HUES48 (cell line): ENCODE data around the gene CRACR2B.
A peak's percentile ranks its signal among the peaks of the same experiment; 100 is the strongest.

ENCODE experiments used
- H3K27ac ChIP-seq: one replicate; pipeline ENCODE4 v1.7.0; 2013; ENCODE audit warnings: low read depth, low read length, inconsistent platforms
- H3K27me3 ChIP-seq: 2 replicates; pipeline ENCODE4 v1.6.1; 2013; ENCODE audit warnings: mild to moderate bottlenecking, low read length; ENCODE audit not compliant: control insufficient read depth, insufficient read depth
- H3K36me3 ChIP-seq: 2 replicates; pipeline ENCODE4 v1.6.1; 2013; ENCODE audit warnings: low read length; ENCODE audit not compliant: control insufficient read depth, insufficient read depth
- H3K4me1 ChIP-seq: 2 replicates; pipeline ENCODE4 v1.6.1; 2013; ENCODE audit warnings: mild to moderate bottlenecking, low read length; ENCODE audit not compliant: control insufficient read depth, insufficient read depth
- H3K4me3 ChIP-seq: 2 replicates; pipeline ENCODE4 v1.5.1; 2013; ENCODE audit warnings: mild to moderate bottlenecking, low read depth, low read length
- H3K9ac ChIP-seq: 2 replicates; pipeline ENCODE4 v1.6.1; 2013; ENCODE audit warnings: mild to moderate bottlenecking, low read depth, low read length, moderate library complexity
- H3K9me3 ChIP-seq: 2 replicates; pipeline ENCODE4 v1.6.1; 2013; ENCODE audit warnings: low read length; ENCODE audit not compliant: control insufficient read depth, insufficient read depth

Gene CRACR2B

DNA sequence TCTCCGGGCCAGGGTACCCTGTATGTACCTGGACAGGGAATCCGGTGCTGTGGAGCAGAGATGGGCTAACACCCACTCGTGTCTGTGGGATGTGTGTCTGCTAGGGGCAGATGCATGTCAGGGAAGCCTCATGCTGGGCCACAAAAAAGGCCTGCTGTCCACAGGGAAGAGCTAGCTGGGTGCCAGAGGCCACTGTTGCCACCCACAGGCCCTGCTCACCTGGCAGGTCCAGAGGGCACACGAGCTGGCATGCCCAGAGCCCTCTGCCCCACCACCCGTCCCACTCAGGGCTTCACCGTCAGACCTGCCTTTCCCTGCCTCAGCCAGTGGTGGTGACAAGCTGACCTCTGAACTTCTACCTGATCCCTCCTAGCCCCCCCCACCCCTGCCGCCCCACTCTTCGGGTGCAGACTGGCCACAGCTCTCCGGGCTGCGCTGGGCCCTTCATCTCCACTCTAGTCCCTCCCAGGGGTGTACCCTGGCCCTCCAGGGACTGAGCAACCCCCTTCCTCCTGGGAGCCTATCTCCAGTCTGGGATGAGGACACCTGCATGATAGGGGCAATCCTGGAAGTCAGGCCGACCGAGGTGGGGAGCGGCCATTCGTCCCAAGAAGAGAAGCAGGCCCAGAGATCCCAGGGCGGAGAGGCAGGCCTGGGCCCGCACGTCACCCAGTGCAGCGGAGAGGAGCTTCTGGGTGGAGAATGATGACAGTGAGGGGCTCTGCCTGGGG lies 31.0 kb upstream of the CRACR2B start:
- Histone ChIP-seq H3K9ac (no peak overlapping the region), H3K27ac (peak overlapping the region; percentile 89), H3K27me3 (no peaks in the 10 kb centered on the region), H3K4me3 (peak overlapping the region; percentile 87), H3K36me3 (peaks cover 54% of the 10 kb centered on the region), H3K9me3 (no peaks in the 10 kb centered on the region), H3K4me1 (peaks cover 13% of the 10 kb centered on the region)

GRCh38 chr11:797296-798092 lies 30.2 kb upstream of the CRACR2B start:
- Histone ChIP-seq H3K9ac (peak overlapping the region; percentile 77), H3K4me1 (peaks cover 13% of the 10 kb centered on the region), H3K4me3 (peak overlapping the region; percentile 87), H3K36me3 (peaks cover 54% of the 10 kb centered on the region), H3K27me3 (no peaks in the 10 kb centered on the region), H3K27ac (peak overlapping the region; percentile 89), H3K9me3 (no peaks in the 10 kb centered on the region)

- Histone ChIP-seq H3K9ac (peak within 1 kb of the TSS; percentile 77), H3K36me3 (peaks cover 55% of the 10 kb centered on the region)
These were observed 29.5 kb upstream of the CRACR2B start, which contains the start of gene SLC25A22 for GRCh38 chr11:798093-798713. Gene SLC25A22, minus strand, starts transcription at chr11:798281. Its CDS starts 3,275 bp downstream, at chr11:795006.

GRCh38 chr11:799641-800316 lies 27.9 kb upstream of the CRACR2B start:
- Histone ChIP-seq H3K4me1 (peaks cover 17% of the 10 kb centered on the region), H3K36me3 (peaks cover 40% of the 10 kb centered on the region), H3K4me3 (no peak overlapping the region), H3K27ac (no peak overlapping the region), H3K27me3 (no peaks in the 10 kb centered on the region), H3K9me3 (no peaks in the 10 kb centered on the region), H3K9ac (no peak overlapping the region)

More at GRCh38 chr11:798093-798713, 29.5 kb upstream of the CRACR2B start, which contains the start of gene SLC25A22:
- Histone ChIP-seq H3K27ac (peak within 1 kb of the TSS; percentile 89), H3K9me3 (no peaks in the 10 kb centered on the region), H3K4me3 (peak within 1 kb of the TSS; percentile 87), H3K27me3 (no peaks in the 10 kb centered on the region), H3K4me1 (peaks cover 13% of the 10 kb centered on the region)

DNA sequence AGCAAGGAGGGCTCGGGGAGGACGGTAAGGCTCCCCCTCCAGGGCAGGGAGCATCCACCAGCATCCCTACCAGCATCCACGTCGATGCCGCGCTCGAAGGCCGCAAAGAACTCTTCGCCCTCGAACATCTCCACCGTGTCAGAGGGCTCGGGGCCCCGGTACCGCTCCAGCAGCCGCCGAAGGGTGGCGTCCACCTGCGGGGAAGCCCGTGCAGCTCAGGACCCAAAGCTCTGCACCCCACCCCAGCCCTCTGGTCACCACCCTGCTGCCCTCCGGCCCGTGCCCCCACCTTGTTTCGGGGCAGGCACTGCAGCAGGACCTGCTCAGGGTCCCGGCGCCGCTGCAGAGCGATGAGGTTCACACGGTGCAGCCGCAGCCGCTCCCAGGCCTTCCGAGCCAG lies 27.2 kb upstream of the CRACR2B start:
- peaks cover 40% of the 10 kb centered on the region for H3K36me3 ChIP-seq
- no peak overlapping the region for H3K9ac ChIP-seq
- H3K9me3 ChIP-seq, result no peaks in the 10 kb centered on the region
- H3K4me1 ChIP-seq, result peaks cover 18% of the 10 kb centered on the region
- H3K27me3 ChIP-seq, result no peaks in the 10 kb centered on the region
- no peak overlapping the region for H3K27ac ChIP-seq
- no peak overlapping the region for H3K4me3 ChIP-seq

GRCh38 chr11:801097-801780 lies 26.5 kb upstream of the CRACR2B start:
- Histone ChIP-seq H3K9me3 (no peaks in the 10 kb centered on the region), H3K27ac (no peak overlapping the region), H3K4me1 (peaks cover 18% of the 10 kb centered on the region), H3K36me3 (peaks cover 40% of the 10 kb centered on the region), H3K9ac (no peak overlapping the region), H3K4me3 (no peak overlapping the region), H3K27me3 (no peaks in the 10 kb centered on the region)

DNA sequence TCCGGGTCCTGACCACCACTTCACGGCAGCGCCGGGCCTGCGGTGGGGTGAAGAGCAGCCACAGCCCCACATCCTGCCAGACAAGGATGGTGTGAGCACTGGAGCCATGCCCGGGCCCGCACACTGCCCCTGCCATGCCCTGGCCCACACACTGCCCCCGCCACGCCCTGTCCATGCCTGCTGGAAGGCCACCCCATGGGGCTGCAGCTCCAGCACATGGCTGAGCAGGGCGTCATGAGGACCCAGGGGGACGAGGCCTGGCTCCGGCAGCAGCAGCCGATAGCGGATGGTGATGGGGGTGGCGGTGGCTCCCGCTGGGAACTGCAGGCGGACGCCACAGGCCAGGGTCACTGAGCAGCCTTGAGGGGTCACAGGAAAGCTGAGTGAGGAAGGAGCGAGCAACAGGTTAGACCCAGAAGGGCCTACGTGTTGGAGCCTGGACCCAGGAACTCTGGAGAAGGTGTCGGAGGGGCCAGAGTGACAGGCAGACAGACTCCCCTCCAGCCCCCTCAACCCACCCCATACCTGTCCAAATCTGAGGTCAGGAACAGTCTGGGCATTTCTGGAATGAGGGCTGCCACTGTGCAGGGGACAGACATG lies 25.6 kb upstream of the CRACR2B start:
- Histone ChIP-seq H3K4me1 (peaks cover 10% of the 10 kb centered on the region), H3K27ac (no peak overlapping the region), H3K9me3 (no peaks in the 10 kb centered on the region), H3K9ac (no peak overlapping the region), H3K36me3 (peaks cover 40% of the 10 kb centered on the region), H3K4me3 (no peak overlapping the region), H3K27me3 (no peaks in the 10 kb centered on the region)

GRCh38 chr11:802693-803466 lies 24.8 kb upstream of the CRACR2B start:
- no peak overlapping the region for H3K4me3 ChIP-seq
- H3K9me3 ChIP-seq, result no peaks in the 10 kb centered on the region
- peaks cover 40% of the 10 kb centered on the region for H3K36me3 ChIP-seq
- no peak overlapping the region for H3K9ac ChIP-seq
- H3K27ac ChIP-seq, result no peak overlapping the region
- peaks cover 9% of the 10 kb centered on the region; the same call in 1 of the 2 replicates for H3K4me1 ChIP-seq
- H3K27me3 ChIP-seq, result no peaks in the 10 kb centered on the region

DNA sequence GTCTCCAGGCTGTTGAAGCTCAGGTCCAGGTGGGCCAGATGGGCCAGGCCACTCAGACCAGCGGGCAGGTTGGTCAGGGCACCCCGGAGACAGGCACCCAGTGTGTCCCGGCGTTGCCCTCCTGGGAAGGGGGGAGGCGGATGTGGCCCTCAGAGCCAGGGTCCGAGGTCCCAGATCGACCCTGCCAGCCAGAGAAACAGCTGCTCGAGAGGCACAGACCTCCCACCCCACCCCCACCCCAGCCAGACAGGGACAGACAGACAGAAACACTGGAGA lies 24.3 kb upstream of the CRACR2B start:
- no peaks in the 10 kb centered on the region for H3K27me3 ChIP-seq
- H3K4me3 ChIP-seq, result no peak overlapping the region
- no peak overlapping the region for H3K27ac ChIP-seq
- H3K4me1 ChIP-seq, result peaks cover 9% of the 10 kb centered on the region; the same call in 1 of the 2 replicates
- H3K9me3 ChIP-seq, result no peaks in the 10 kb centered on the region
- H3K9ac ChIP-seq, result no peak overlapping the region
- peaks cover 40% of the 10 kb centered on the region for H3K36me3 ChIP-seq
